22Rv1 (cell line): ENCODE results near the gene CTBP2.

Source experiments
- H3K27ac ChIP-seq: fragments of 450-650 bp; 2 replicates; pipeline ENCODE4 v1.5.1; 2017
- CTCF ChIP-seq: fragments of 450-650 bp; IDR thresholded peaks from 2 replicates; pipeline ENCODE4 v1.5.1; 2017; ENCODE audit warnings: mild to moderate bottlenecking
- ZFX ChIP-seq: fragments of 450-650 bp; IDR thresholded peaks from 2 replicates; pipeline ENCODE4 v1.6.1; 2017; ENCODE audit warnings: antibody characterized with exemption, borderline replicate concordance

The CTBP2 gene

GRCh38 chr10:125087897-125088215 is 72.5 kb downstream of the CTBP2 start:
- TF ChIP-seq CTCF (no peak), ZFX (no peak)
- H3K27ac ChIP-seq, result no peak overlapping the region

- H3K27ac ChIP-seq, result 0 out of 2 replicates have a peak overlapping the region, but pooled peaks have one; percentile 90
- TF ChIP-seq CTCF (no peak), ZFX (no peak)
Measured at GRCh38 chr10:125087191-125087896, 73.0 kb downstream of the CTBP2 start.

GRCh38 chr10:125086691-125087090 is 73.7 kb downstream of the CTBP2 start:
- H3K27ac ChIP-seq, result peak overlapping the region; percentile 90

GRCh38 chr10:125085258-125086054 is 74.9 kb downstream of the CTBP2 start:
- peak overlapping the region; percentile 90 for H3K27ac ChIP-seq
- no peak for TF ChIP-seq CTCF
- no peak for TF ChIP-seq ZFX

More at GRCh38 chr10:125086691-125087090, 73.7 kb downstream of the CTBP2 start:
- TF ChIP-seq CTCF (no peak), ZFX (no peak)

GRCh38 chr10:125084614-125085257 is 75.6 kb downstream of the CTBP2 start:
- H3K27ac ChIP-seq, result peak overlapping the region; percentile 90
- TF ChIP-seq CTCF (no peak), ZFX (no peak)

GRCh38 chr10:125084191-125084613 is 76.2 kb downstream of the CTBP2 start:
- TF ChIP-seq ZFX (no peak), CTCF (0 out of 2 replicates have a peak, but pooled peaks have one; percentile 8)
- H3K27ac ChIP-seq, result peak overlapping the region; percentile 90
